Sigmoid colon (tissue), 4 donors: ENCODE results near the gene CFAP210.

Experiments
- EP300 ChIP-seq, 4 donors: sonication (generic); formaldehyde crosslinking; IDR thresholded peaks; one replicate each; pipeline ENCODE4 v1.6.1; 2017; ENCODE audit warnings: antibody characterized with exemption in 4 of 4
- POLR2A ChIP-seq, 2 donors: fragments of 450-650 bp; IDR thresholded peaks; one replicate each; pipeline ENCODE4 v1.6.1; 2016; ENCODE audit warnings: antibody characterized with exemption in 2 of 2, mild to moderate bottlenecking in 2 of 2, moderate library complexity in 2 of 2
- POLR2AphosphoS5 ChIP-seq, 4 donors: sonication (generic); formaldehyde crosslinking; IDR thresholded peaks; one replicate each; pipeline ENCODE4 v1.6.1; 2017; ENCODE audit warnings: antibody characterized with exemption in 4 of 4
- TF ChIP-seq, protein P1 (sequence below), 4 experiments: fragments of 450-650 bp in 3 of 4; fragments of 200-600 bp in 1 of 4; IDR thresholded peaks; one replicate each; pipeline ENCODE4 v1.5.1; 2016 to 2019; ENCODE audit warnings: antibody characterized with exemption in 4 of 4, mild to moderate bottlenecking in 3 of 4, moderate library complexity in 2 of 4

DNA sequence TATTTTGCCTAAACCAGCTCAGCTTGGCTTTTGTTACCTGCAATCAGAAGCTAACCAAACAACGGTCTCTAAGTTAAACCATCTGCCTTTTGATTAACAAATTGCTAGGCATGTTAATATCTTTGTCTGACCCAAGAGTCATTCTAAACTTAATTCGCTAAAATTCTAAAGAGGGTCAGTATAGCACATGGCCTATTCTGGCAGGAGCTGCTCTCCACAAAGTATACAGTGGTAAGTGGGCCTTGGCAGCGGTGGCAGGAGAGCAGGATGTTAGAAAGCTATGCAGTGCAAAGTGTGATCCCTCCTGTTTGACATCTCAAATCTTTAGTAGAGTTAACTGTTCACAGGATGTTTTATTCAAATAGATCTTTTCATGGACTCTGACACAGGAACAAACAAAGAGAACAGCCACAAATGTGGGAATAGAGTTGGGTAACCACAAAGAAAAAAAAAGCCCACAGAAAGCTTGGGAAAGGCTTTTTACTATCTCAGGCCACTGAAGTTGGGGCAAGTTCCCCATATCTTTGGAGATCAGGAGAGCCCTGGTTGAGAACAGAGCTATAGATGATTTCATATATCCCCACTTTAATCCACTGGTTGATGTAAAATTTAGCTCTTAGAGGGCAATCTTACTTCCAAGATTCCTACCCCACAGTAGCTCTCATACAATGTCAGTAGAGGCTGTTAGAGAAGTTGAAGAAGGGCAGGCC, 10.6 kb downstream of the CFAP210 start:
- no peak for TF ChIP-seq POLR2A (IDR thresholded peaks at IDR 0.05)
- TF ChIP-seq, protein P1, sequence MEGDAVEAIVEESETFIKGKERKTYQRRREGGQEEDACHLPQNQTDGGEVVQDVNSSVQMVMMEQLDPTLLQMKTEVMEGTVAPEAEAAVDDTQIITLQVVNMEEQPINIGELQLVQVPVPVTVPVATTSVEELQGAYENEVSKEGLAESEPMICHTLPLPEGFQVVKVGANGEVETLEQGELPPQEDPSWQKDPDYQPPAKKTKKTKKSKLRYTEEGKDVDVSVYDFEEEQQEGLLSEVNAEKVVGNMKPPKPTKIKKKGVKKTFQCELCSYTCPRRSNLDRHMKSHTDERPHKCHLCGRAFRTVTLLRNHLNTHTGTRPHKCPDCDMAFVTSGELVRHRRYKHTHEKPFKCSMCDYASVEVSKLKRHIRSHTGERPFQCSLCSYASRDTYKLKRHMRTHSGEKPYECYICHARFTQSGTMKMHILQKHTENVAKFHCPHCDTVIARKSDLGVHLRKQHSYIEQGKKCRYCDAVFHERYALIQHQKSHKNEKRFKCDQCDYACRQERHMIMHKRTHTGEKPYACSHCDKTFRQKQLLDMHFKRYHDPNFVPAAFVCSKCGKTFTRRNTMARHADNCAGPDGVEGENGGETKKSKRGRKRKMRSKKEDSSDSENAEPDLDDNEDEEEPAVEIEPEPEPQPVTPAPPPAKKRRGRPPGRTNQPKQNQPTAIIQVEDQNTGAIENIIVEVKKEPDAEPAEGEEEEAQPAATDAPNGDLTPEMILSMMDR (IDR thresholded peaks at IDR 0.05) = no peak
- no peak for TF ChIP-seq POLR2AphosphoS5 (IDR thresholded peaks at IDR 0.05)
- no peak for TF ChIP-seq EP300 (IDR thresholded peaks at IDR 0.05)
